ENCODE measurements around the gene NLRP6. TPM values are rescaled to one million over a fixed set of nuclear protein-coding genes. Genes with fewer than 3 reads are reported as not detected.
"Not testable (repeated sequence)": the region's sequence is repeated elsewhere in the genome, so short reads cannot be mapped to it uniquely, and the experiment has no call there.

Gene NLRP6
- total RNA-seq, 1 donor, result not detected

DNA sequence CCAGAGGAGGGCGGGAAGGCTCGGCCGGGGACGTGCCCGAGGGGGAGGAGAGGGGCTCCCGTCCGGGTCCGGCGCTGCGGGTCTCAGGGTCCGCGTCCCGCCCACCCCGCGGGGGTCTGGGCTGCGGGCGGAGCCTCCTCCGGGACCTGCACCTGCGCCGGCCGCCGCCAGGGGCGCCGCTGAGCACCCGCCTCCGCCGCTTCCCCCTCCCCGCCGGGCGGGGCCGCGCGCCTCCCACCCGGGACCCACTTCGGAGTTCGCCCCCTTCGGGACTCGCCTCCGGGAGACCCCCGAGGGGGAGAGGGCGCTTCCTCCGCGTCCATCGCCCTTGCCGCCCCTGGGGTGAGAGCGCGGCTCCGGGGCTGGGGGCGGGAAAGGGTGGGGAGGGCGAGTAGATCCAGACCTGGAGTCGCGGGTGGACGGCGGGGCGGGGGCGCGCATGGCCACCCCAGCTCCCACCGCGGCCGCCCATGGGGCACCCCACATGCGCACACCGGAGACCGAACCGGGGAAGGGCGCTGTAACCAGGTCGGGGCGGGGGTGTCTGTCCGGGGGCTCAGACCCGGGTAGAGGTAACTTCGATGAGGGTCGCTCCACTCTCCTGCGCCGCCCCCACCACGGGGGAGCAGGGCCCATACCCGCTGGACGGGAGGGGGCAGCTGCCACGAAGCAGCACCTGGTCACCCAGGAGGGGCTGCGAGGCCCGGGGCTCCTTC lies 40.4 kb downstream of the NLRP6 start:
- H3K9me3 ChIP-seq (ENCODE audit: low read depth, low read length); H4K20me1 ChIP-seq (ENCODE audit: insufficient read depth, low read length); H3K36me3 ChIP-seq (ENCODE audit: insufficient read depth, low read length); H3K27ac ChIP-seq (ENCODE audit: low read depth, low read length); H2AFZ ChIP-seq (ENCODE audit: low read length); DNase-seq (ENCODE audit: insufficient read length, low spot score, missing footprints); H3K4me1 ChIP-seq (ENCODE audit: insufficient read depth, low read length): not testable (repeated sequence)
- Histone ChIP-seq H3K4me2 (ENCODE audit: insufficient read depth, low read length) (peak overlapping the region; percentile 94), H3K27me3 (ENCODE audit: insufficient read depth, low read length) (peaks cover 27% of the 10 kb centered on the region), H3K4me3 (ENCODE audit: insufficient read depth, low read length) (peak overlapping the region; percentile 88), H3K79me2 (ENCODE audit: insufficient read depth, low read length) (peaks cover 14% of the 10 kb centered on the region)

DNA sequence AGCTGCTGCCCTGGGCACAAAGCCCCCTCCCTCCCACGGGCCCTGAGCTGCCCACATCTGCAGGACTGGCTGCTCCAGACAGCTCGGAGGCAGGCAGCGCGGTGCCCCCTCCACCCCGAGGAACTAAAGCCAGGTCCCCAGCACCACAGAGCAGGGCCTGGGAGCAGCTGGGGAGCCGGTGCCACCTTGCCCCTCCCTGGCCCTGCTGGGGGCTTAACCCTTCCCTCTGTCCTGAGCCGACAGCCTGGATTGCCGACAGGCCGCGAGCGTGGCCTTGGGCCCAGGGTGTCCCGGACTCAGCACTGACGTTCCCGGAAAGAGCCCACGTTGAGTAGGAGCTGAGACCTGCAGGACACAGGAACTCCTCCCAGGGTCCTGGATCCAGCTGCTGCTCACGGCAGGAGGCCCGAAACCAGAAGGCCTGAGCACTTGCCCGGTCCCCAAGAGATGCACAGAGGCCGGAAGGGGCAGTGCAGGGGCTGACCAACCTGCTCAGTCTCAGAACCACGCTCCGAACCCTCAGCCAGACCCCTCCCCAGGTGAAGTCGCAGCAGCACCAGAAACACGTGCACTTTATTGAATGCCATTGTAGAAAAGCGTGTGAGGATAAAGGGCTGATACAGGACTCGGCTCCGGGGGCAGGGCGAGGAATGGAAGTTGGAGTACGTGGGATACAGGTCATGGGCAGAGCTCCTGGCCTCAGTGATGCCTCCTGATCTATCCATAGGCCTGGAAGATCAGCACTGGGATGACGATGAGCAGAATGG lies 41.1 kb downstream of the NLRP6 start:
- not testable (repeated sequence) for H3K9me3 ChIP-seq (ENCODE audit: low read depth, low read length); H2AFZ ChIP-seq (ENCODE audit: low read length); H3K36me3 ChIP-seq (ENCODE audit: insufficient read depth, low read length); H4K20me1 ChIP-seq (ENCODE audit: insufficient read depth, low read length); H3K4me1 ChIP-seq (ENCODE audit: insufficient read depth, low read length)
- H3K4me3 ChIP-seq (ENCODE audit: insufficient read depth, low read length), result peak overlapping the region; percentile 88
- H3K27ac ChIP-seq (ENCODE audit: low read depth, low read length), result peak overlapping the region; percentile 69
- DNase-seq (ENCODE audit: insufficient read length, low spot score, missing footprints), result peak; percentile 77
- H3K27me3 ChIP-seq (ENCODE audit: insufficient read depth, low read length), result peaks cover 27% of the 10 kb centered on the region
- H3K79me2 ChIP-seq (ENCODE audit: insufficient read depth, low read length), result peaks cover 14% of the 10 kb centered on the region
- H3K4me2 ChIP-seq (ENCODE audit: insufficient read depth, low read length), result peak overlapping the region; percentile 94

DNA sequence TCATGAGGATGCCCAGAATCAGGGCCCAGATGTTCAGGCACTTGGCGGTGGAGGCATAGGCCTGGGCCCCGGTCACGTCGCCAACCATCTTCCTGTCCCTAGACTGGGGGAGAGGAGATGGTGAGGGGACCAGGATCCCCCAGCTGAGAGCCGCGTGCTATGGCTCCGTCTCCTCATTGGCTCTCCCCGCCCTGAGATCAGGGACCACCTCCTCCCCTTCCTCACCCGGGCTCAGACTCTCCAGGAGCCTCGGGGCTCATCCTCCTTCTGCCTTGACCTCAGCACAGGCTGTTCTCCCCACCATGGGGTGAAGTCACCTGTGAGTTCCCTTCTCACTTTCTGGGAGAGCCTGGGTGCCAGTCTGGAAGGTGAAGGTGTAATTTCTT lies 41.7 kb downstream of the NLRP6 start:
- not testable (repeated sequence) for H2AFZ ChIP-seq (ENCODE audit: low read length); H3K36me3 ChIP-seq (ENCODE audit: insufficient read depth, low read length); DNase-seq (ENCODE audit: insufficient read length, low spot score, missing footprints); H3K9me3 ChIP-seq (ENCODE audit: low read depth, low read length); H3K4me1 ChIP-seq (ENCODE audit: insufficient read depth, low read length); H4K20me1 ChIP-seq (ENCODE audit: insufficient read depth, low read length)
- Histone ChIP-seq H3K79me2 (ENCODE audit: insufficient read depth, low read length) (peaks cover 14% of the 10 kb centered on the region), H3K4me3 (ENCODE audit: insufficient read depth, low read length) (peak overlapping the region; percentile 88), H3K4me2 (ENCODE audit: insufficient read depth, low read length) (peak overlapping the region; percentile 94), H3K27me3 (ENCODE audit: insufficient read depth, low read length) (peaks cover 27% of the 10 kb centered on the region), H3K27ac (ENCODE audit: low read depth, low read length) (peak overlapping the region; percentile 86)

DNA sequence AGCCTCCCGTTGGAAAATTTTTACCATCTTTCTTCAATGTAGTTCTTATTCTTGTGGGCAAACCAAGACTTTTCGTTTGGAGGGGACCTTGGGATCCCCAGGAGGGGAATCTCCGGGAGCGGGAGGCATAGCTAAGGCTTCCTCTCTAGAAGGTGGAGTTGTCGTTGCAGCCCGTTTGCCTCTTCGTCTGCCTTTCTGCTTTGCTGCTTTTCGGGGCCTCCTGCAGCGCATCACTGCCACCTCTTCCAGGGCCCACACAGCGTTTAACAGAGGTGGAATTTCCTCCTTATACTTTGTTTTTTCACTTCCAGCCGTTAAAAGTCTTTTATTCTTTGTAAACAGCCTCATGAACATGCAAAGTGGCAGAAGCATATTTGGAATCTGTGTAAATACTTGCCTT lies 45.9 kb downstream of the NLRP6 start:
- Histone ChIP-seq H2AFZ (ENCODE audit: low read length) (no peak overlapping the region), H3K4me2 (ENCODE audit: insufficient read depth, low read length) (no peak overlapping the region)

DNA sequence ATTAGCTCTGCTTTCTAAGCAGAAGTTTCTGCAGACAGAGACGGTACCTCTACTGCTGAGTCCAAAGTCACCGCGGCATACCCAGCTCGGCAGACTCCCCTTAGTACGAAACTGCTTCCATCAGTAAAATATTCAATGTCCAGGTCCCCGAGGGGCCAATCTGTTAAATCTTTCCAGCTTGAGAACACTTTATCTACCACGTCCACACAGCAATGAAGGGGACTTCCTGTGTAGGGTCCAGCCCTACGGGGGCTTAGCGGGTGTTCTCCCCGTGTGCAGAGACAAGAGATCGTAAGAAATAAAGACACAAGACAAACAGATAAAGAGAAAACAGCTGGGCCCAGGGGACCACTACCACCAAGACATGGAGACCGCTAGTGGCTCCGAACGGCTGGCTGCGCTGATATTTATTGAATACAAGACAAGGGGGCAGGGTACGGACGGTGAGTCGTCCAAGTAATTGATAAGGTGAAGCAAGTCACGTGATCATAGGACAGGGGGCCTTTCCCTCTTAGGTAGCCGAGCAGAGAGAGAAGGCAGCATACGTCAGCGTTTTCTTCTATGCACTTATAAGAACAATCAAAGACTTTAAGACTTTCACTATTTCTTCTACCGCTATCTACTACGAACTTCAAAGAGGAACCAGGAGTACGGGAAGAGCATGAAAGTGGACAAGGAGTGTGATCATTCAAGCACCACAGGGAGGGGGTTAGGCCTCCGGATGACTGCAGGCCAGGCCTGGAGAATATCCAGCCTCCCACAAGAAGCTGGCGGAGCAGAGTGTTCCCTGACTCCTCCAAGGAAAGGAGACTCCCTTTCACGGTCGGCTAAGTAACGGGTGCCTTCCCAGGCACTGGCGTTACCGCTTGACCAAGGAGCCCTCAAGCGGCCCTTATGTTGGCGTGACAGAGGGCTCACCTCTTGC lies 46.6 kb downstream of the NLRP6 start:
- H3K27ac ChIP-seq (ENCODE audit: low read depth, low read length); H3K27me3 ChIP-seq (ENCODE audit: insufficient read depth, low read length); H3K79me2 ChIP-seq (ENCODE audit: insufficient read depth, low read length); H3K4me3 ChIP-seq (ENCODE audit: insufficient read depth, low read length); H4K20me1 ChIP-seq (ENCODE audit: insufficient read depth, low read length); H3K4me2 ChIP-seq (ENCODE audit: insufficient read depth, low read length); H3K36me3 ChIP-seq (ENCODE audit: insufficient read depth, low read length); DNase-seq (ENCODE audit: insufficient read length, low spot score, missing footprints); H3K9me3 ChIP-seq (ENCODE audit: low read depth, low read length): not testable (repeated sequence)
- Histone ChIP-seq H3K4me1 (ENCODE audit: insufficient read depth, low read length) (peaks cover 14% of the 10 kb centered on the region), H2AFZ (ENCODE audit: low read length) (peak overlapping the region; percentile 42)

More for the DNA sequence above, 45.9 kb downstream of the NLRP6 start:
- no peaks in the 10 kb centered on the region for H3K27me3 ChIP-seq (ENCODE audit: insufficient read depth, low read length)
- H3K79me2 ChIP-seq (ENCODE audit: insufficient read depth, low read length), result peaks cover 14% of the 10 kb centered on the region
- H3K4me1 ChIP-seq (ENCODE audit: insufficient read depth, low read length), result peaks cover 16% of the 10 kb centered on the region
- TF ChIP-seq, protein P1, sequence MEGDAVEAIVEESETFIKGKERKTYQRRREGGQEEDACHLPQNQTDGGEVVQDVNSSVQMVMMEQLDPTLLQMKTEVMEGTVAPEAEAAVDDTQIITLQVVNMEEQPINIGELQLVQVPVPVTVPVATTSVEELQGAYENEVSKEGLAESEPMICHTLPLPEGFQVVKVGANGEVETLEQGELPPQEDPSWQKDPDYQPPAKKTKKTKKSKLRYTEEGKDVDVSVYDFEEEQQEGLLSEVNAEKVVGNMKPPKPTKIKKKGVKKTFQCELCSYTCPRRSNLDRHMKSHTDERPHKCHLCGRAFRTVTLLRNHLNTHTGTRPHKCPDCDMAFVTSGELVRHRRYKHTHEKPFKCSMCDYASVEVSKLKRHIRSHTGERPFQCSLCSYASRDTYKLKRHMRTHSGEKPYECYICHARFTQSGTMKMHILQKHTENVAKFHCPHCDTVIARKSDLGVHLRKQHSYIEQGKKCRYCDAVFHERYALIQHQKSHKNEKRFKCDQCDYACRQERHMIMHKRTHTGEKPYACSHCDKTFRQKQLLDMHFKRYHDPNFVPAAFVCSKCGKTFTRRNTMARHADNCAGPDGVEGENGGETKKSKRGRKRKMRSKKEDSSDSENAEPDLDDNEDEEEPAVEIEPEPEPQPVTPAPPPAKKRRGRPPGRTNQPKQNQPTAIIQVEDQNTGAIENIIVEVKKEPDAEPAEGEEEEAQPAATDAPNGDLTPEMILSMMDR (IDR thresholded peaks at IDR 0.05; ENCODE audit: extremely low read depth, low read depth, low read length), result no peak
- no peaks in the 10 kb centered on the region for H3K9me3 ChIP-seq (ENCODE audit: low read depth, low read length)
- DNase-seq (ENCODE audit: insufficient read length, low spot score, missing footprints), result peak; percentile 35
- H3K4me3 ChIP-seq (ENCODE audit: insufficient read depth, low read length), result no peak overlapping the region
- peaks cover 3% of the 10 kb centered on the region for H4K20me1 ChIP-seq (ENCODE audit: insufficient read depth, low read length)
- H3K36me3 ChIP-seq (ENCODE audit: insufficient read depth, low read length), result no peaks in the 10 kb centered on the region
- no peak overlapping the region for H3K27ac ChIP-seq (ENCODE audit: low read depth, low read length)
